BJ (cell line): ENCODE results near the gene WASF2. TPM values are rescaled to one million over a fixed set of nuclear protein-coding genes. Genes with fewer than 3 reads are reported as not detected.

ENCODE experiments used
- CTCF ChIA-PET: fragments of 350-600 bp; formaldehyde crosslinking; extraction: SDS; loops from one replicate; lab custom pipeline; 2021; ENCODE audit warnings: antibody characterized with exemption, inconsistent platforms; lab: Yijun Ruan, JAX
- POLR2A ChIA-PET: fragments of 300-600 bp; sonication (Branson Sonifier 250); formaldehyde crosslinking; extraction: SDS; loops from one replicate; lab custom pipeline; 2021; ENCODE audit warnings: antibody characterized with exemption; lab: Charles Lee
- DNase-seq: peaks from one replicate; pipeline ENCODE4 v3.0.0-alpha.2; 2011; ENCODE audit warnings: low read depth
- H3K27me3 ChIP-seq: 2 replicates; pipeline ENCODE4 v1.6.0; 2011; ENCODE audit warnings: low read length; ENCODE audit not compliant: control insufficient read depth, insufficient read depth
- H3K36me3 ChIP-seq: 2 replicates; pipeline ENCODE4 v1.5.1; 2011; ENCODE audit warnings: low read length; ENCODE audit not compliant: control insufficient read depth, insufficient read depth
- H3K4me3 ChIP-seq: 2 replicates; pipeline ENCODE4 v1.5.1; 2011; ENCODE audit warnings: low read depth, mild to moderate bottlenecking, control low read depth, low read length
- CTCF ChIP-seq: IDR thresholded peaks from 2 replicates; pipeline ENCODE4 v1.5.1; 2011; ENCODE audit warnings: low read depth, mild to moderate bottlenecking, control low read depth, inconsistent platforms, low read length, moderate library complexity; ENCODE audit not compliant: insufficient read depth
- polyA plus RNA-seq: library from polyadenylated mRNA; depleted of rRNA; stranded (reverse); fragments of >200 nt; gene quantifications from 2 replicates; pipeline ENCODE4 v1.2.3, GENCODE V29; 2011

The WASF2 gene
- polyA plus RNA-seq, 1 experiment = 56.5 TPM

- no peak for TF ChIP-seq CTCF
- Histone ChIP-seq H3K36me3 (no peaks in the 10 kb centered on the region), H3K27me3 (peaks cover 9% of the 10 kb centered on the region), H3K4me3 (no peak within 1 kb of the TSS)
- ChIA-PET POLR2A (no interaction called here), CTCF (interaction anchor here (1.5 to 8.7 kb wide), 6 partner anchors 12 to 84 kb away, joined by 8 to 170 read pairs (median 11); partner anchors contain the start of gene MAP3K6)
- DNase-seq = no peak
These were observed 106.8 kb downstream of the WASF2 start, which contains the start of gene CD164L2 for GRCh38 chr1:27383039-27383605. CD164L2 (minus strand) TSS chr1:27383333; CDS start chr1:27383239, 94 bp downstream.

- ChIA-PET POLR2A (no interaction called here), CTCF (interaction anchor here (1.5 to 8.7 kb wide), 6 partner anchors 13 to 83 kb away, joined by 8 to 170 read pairs (median 11); partner anchors contain the start of gene MAP3K6)
- no peak for TF ChIP-seq CTCF
- Histone ChIP-seq H3K4me3 (no peak overlapping the region), H3K27me3 (peaks cover 9% of the 10 kb centered on the region), H3K36me3 (no peaks in the 10 kb centered on the region)
- DNase-seq = no peak
These were observed 107.8 kb downstream of the WASF2 start for GRCh38 chr1:27381969-27382762.

- no peaks in the 10 kb centered on the region for H3K36me3 ChIP-seq
- no peak for TF ChIP-seq CTCF
- CTCF ChIA-PET = interaction anchor here (0.8 to 8.7 kb wide), 4 partner anchors 14 to 82 kb away, joined by 4 to 170 read pairs (median 12); no protein-coding TSS in a partner anchor
- POLR2A ChIA-PET = no interaction called here
- no peak overlapping the region for H3K4me3 ChIP-seq
- H3K27me3 ChIP-seq = peaks cover 6% of the 10 kb centered on the region
- no peak for DNase-seq
These were observed 108.9 kb downstream of the WASF2 start for GRCh38 chr1:27380766-27381733.

GRCh38 chr1:27380224-27380623 is 109.7 kb downstream of the WASF2 start:
- no peaks in the 10 kb centered on the region for H3K36me3 ChIP-seq
- no peak for TF ChIP-seq CTCF
- ChIA-PET POLR2A (no interaction called here), CTCF (interaction anchor here (1.3 to 8.7 kb wide), 3 partner anchors 15 to 81 kb away, joined by 7 to 170 read pairs (median 11); no protein-coding TSS in a partner anchor)
- no peak overlapping the region for H3K4me3 ChIP-seq
- no peak for DNase-seq
- H3K27me3 ChIP-seq = peaks cover 6% of the 10 kb centered on the region
